GM19468 (cell line): ENCODE data around the gene TMEM150B.

ENCODE experiments used
- ATAC-seq: cut with Tn5 transposase; IDR thresholded peaks from one replicate; pipeline ENCODE4 v1.9.1; 2021; ENCODE audit warnings: mild to moderate bottlenecking, moderate library complexity, moderate number of reproducible peaks; ENCODE audit not compliant: unreplicated experiment; ENCODE audit errors: extremely low read depth

Gene TMEM150B

GRCh38 chr19:55355213-55355821, 30.2 kb upstream of the TMEM150B start:
- no peak for ATAC-seq

GRCh38 chr19:55354698-55355212, 29.6 kb upstream of the TMEM150B start, which contains the start of gene COX6B2:
TSS of gene COX6B2 (minus strand) at chr19:55354719. CDS start at chr19:55354521, 198 bp downstream.
- no peak for ATAC-seq

GRCh38 chr19:55353803-55354697, 28.9 kb upstream of the TMEM150B start:
- no peak for ATAC-seq

GRCh38 chr19:55353356-55353802, 28.2 kb upstream of the TMEM150B start:
- ATAC-seq = no peak

GRCh38 chr19:55352549-55353145, 27.5 kb upstream of the TMEM150B start:
- no peak for ATAC-seq

DNA sequence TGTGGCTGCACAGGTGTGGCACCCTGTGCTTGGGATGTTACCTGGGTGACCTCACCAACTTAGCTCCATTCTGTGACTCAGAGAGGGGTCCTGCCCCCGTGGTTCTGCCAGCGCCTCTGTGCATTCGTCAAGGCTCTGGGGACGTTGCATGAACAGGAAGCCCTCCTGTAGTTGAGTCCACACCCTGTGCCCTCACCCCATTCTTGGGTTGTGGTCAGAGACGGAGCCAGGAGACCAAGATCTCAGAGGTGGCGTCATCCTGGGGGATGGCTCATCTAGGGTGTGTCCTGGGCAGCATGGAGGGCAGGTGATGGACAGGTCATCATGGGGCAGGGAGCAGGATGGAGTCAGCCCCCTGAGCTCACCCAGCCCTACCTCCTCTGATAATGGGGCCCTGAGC, 26.9 kb upstream of the TMEM150B start:
- ATAC-seq = no peak

DNA sequence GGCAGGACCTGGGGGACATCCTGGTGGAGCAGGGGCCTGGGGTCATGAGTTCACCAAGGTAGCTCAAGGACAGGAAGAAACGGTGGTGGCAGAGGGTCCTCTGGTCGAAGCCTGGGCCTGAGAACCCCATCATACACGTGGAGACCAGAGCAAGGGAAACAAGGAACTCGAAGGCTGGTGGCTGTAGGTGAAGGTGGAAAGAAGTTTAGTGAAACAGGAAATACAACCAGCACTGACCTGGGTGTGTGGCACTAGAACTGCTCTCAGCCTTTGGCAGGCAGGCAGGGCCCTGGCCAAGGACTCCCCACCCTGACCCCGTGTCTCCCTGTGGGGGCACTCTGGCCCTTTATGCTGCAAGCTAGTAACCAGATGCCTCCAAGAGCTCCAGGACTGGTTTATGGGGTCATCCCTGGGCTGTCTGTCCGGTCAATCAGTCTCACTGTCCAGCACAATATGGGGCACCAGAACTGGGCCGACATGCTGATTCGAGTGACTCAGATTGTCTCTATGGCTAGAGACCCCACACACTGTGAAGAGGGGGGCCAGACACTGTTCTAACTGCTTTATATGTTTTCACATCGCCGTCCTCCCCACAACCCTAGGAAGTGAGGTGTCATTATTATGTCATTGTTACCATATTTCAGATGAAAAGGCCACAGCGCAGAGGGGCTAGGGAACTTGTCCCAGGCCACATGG, 25.6 kb upstream of the TMEM150B start:
- ATAC-seq = no peak

- ATAC-seq = no peak
These were observed 23.3 kb upstream of the TMEM150B start for GRCh38 chr19:55348317-55349034.

GRCh38 chr19:55347442-55348009, 22.4 kb upstream of the TMEM150B start:
- ATAC-seq = no peak

DNA sequence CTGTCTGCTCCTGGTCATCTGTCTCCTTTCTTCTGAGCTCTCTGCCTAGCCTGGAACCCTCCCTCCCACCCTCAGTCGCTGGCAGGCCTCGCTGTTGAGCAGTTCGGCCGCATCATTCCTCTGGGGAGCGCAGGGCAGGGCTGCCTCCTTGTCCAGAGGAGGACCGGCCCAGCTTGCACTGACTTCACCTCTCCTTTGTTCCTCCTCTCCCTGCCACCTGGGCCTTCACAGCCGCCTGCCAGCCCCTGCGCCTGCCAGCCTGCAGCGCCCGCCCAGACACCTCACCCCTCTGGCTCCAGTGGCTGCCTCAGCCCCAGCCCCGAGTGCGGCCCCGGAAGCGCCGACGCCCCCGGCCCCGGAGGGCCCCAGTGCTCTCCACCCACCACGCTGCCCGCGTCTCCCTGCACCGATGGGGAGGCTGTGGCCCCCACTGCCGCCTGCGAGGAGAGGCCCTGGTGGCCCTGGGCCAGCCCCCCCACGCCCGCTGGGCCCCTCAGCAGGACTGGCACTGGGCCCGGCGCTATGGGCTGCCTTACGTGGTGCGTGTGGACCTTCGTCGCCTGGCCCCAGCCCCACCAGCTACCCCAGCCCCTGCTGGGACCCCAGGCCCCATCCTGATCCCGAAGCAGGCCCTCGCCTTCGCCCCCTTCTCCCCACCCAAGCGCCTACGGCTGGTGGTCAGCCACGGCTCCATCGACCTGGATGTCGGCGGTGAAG, 21.7 kb upstream of the TMEM150B start:
- ATAC-seq = no peak

DNA sequence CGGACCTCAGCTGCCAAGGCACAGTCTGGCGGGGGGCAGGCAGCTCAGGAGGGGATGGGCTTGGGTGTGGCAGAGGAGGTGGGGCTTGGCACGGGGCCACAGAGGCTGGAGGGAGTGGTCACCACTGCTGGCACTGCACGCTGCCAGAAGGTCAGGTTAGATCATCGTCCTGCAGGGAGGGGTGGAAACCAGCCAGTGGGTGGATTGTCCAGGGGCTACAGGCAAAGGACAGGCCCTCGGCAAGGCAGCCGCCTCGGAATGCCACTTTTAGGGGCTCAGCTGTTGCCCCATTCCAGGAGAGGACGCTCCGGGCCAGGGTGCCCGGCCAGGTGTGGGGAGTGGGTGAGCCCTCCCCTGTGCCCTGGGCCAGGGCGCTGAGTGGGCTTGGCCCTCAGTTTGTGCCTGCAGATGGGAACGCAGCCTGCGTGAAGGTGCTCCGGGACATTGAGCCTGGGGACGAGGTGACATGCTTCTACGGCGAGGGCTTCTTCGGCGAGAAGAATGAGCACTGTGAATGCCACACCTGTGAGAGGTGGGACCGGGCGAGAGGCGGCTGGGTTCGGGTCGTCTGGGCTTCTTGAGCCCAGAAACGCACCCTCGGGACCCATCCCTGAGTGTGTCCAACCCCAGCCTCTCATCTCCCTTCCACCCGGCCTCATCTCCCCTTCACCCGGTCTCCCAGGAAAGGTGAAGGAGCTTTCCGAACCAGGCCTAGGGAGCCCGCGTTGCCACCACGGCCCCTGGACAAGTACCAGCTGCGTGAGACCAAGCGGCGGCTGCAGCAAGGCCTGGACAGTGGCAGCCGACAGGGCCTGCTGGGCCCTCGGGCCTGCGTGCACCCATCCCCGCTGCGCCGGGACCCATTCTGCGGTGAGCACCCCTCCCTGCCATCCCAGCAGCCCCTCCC, 20.9 kb upstream of the TMEM150B start:
- ATAC-seq = no peak

- ATAC-seq = no peak
These were observed 20.1 kb upstream of the TMEM150B start for GRCh38 chr19:55345101-55345817.

DNA sequence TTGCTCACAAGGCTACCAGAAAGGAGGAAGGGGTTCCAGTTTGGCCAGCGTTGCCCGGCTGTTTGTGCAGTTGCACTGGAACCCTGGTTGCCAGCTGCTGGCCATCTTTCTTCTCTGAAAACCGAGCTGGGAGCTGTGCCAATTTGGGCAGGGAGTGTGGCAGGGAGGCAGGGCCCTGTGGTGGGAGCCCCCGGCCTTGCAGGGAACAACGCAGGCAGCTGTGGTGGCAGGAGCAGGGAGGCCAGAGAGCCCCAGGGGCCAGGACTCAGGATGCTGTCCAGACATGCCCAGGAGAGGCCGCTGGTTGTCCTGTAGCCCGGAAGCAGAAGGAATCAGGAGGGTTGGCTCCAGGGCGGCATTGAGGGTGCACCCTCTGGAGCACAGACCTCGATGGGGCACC, 19.3 kb upstream of the TMEM150B start:
- no peak for ATAC-seq

DNA sequence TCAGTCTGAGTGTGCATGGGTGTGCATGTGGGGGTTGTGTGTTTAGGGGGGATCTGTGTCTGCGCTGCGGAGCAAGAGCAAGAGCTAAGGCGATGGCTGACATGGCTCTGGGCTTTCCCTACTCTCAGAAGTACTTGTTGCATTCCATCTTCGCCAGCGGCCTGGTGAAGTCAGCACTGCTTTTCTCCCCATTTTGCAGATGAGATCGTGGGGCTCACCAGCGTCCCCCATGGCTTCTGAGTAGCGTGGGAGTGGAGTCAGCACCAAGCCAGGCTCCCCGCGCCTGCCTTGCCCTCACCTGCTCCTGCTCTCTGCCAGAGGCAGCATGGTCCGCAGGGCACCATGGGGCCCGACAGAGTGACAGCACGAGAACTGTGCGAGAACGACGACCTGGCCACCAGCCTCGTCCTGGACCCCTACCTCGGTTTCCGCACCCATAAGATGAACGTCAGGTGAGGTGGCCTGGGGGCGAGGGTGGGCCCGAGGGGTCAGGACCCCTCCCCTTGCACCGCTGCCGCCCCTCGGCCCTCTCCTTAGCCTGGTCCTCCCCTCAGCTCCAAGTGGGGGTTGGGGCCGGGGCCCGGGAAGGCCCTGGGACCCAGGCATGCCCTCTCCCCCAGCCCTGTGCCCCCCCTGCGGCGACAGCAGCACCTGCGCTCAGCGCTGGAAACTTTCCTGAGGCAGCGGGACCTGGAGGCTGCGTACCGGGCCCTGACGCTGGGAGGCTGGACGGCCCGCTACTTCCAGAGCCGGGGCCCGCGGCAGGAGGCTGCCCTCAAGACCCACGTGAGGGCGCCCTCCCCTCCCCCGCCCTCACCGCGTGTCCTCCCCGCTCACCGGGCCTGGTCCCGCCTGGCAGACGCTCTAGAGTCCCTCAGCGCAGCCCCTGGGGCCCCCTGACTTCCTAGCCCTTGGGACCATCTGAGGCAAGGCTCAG, 16.7 kb upstream of the TMEM150B start:
- ATAC-seq = no peak

DNA sequence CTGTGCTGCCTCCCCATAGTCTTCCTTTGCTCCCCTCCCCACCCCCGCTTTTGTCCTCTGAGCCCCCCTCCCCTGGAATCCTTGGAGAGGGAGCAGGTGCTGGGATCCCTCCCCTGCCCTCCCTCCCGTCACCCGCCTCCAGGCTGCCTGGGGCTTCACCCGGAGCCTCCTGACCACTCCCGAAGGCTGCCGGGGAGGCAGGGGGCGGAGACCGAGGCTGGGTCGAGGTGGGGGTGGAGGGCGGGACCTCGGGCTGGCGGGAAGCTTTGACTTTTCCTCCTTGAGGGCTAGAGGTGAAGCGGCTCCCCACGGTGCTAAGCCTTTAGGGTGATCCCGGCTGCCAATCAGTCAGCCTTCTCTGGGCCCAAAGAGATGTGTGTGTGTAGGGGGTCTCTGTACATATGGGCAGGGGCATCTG, 16.0 kb upstream of the TMEM150B start:
- no peak for ATAC-seq

- ATAC-seq = no peak
These were observed 15.6 kb upstream of the TMEM150B start for GRCh38 chr19:55340784-55341147.
